SU-DHL-6 (cell line): ENCODE data around the gene MUC13.

Experiments
- H2AFZ ChIP-seq: fragments of 200-600 bp; sonication (generic); 2 replicates; pipeline ENCODE4 v1.6.1; 2014; ENCODE audit warnings: low read depth, mild to moderate bottlenecking, moderate library complexity, mixed read lengths, antibody characterized with exemption, low read length; ENCODE audit not compliant: severe bottlenecking
- H3F3A ChIP-seq: fragments of 200-600 bp; shearing (Covaris generic); 2 replicates; pipeline ENCODE4 v1.6.0; 2016; ENCODE audit warnings: antibody characterized with exemption, mild to moderate bottlenecking; ENCODE audit not compliant: insufficient read depth
- H3K27ac ChIP-seq: fragments of 200-600 bp; sonication (generic); 2 replicates; pipeline ENCODE4 v1.5.1; 2016; ENCODE audit warnings: low read depth, mild to moderate bottlenecking, low read length, moderate library complexity, mixed read lengths
- H3K27me3 ChIP-seq: fragments of 200-600 bp; sonication (generic), shearing (Covaris generic); 2 replicates; pipeline ENCODE4 v1.6.0; 2014; ENCODE audit warnings: mild to moderate bottlenecking, low read length
- H3K36me3 ChIP-seq: fragments of 200-600 bp; sonication (generic); 2 replicates; pipeline ENCODE4 v1.6.1; 2014; ENCODE audit warnings: mild to moderate bottlenecking, low read length, mixed read lengths
- H3K4me2 ChIP-seq: fragments of 300-600, 200-600 bp; shearing (Covaris generic), sonication (generic); 2 replicates; pipeline ENCODE4 v1.6.0; 2014; ENCODE audit warnings: low read length, low read depth, mild to moderate bottlenecking; ENCODE audit not compliant: poor library complexity, severe bottlenecking
- H3K4me3 ChIP-seq: fragments of 200-600 bp; sonication (generic); 2 replicates; pipeline ENCODE4 v1.5.1; 2014; ENCODE audit warnings: antibody characterized with exemption, low read length, mild to moderate bottlenecking, mixed read lengths; ENCODE audit not compliant: insufficient read depth, poor library complexity, severe bottlenecking
- H3K79me2 ChIP-seq: fragments of 200-600 bp; sonication (generic); 2 replicates; pipeline ENCODE4 v1.6.1; 2014; ENCODE audit warnings: mild to moderate bottlenecking, low read length, moderate library complexity; ENCODE audit not compliant: insufficient read depth
- H3K9ac ChIP-seq: fragments of 200-600 bp; sonication (generic); 2 replicates; pipeline ENCODE4 v1.7.0; 2014; ENCODE audit warnings: mild to moderate bottlenecking, low read length
- H3K9me2 ChIP-seq: fragments of 200-600 bp; sonication (generic); replicated peaks from 2 replicates; pipeline ENCODE4 v1.6.1; 2014; ENCODE audit warnings: low read length; ENCODE audit not compliant: insufficient read depth
- H3K9me3 ChIP-seq: fragments of 200-600 bp; sonication (generic); 2 replicates; pipeline ENCODE4 v1.6.1; 2014; ENCODE audit warnings: low read length, mixed read lengths; ENCODE audit not compliant: insufficient read depth
- H4K20me1 ChIP-seq: fragments of 200-600 bp; sonication (generic); 2 replicates; pipeline ENCODE4 v1.6.1; 2014; ENCODE audit warnings: low read depth, mild to moderate bottlenecking, antibody characterized with exemption, low read length, moderate library complexity, mixed read lengths
- CTCF ChIP-seq: fragments of 200-600 bp; sonication (generic); IDR thresholded peaks from one replicate; pipeline ENCODE4 v1.5.1; 2017; ENCODE audit warnings: antibody characterized with exemption, mild to moderate bottlenecking, low read length, moderate library complexity; ENCODE audit not compliant: insufficient read depth, poor library complexity, severe bottlenecking
- EZH2phosphoT487 ChIP-seq: fragments of 200-600 bp; sonication (generic), shearing (Covaris generic); conservative IDR thresholded peaks from 2 replicates; pipeline ENCODE4 v1.6.1; 2018; ENCODE audit warnings: mild to moderate bottlenecking, antibody characterized with exemption, low read length, moderate library complexity, mixed read lengths

Gene MUC13

DNA sequence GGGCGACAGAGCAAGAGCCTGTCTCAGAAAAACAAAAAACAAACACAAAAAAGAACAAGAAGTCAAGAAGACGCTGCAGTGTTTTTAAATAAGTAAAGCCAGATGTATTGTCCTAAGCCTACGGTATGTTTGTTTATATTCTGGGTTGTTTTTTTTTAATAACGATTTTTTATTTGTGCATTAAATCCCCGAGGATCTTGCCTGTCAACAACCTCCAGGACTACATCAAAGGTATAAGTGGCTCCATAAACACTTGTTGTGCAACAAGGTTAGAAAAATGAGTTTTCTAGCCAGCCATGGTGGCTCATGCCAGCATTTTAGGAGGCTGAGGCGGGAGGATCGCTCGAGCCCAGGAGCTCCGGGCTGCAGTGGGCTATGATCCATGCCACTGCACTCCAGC, 73.5 kb downstream of the MUC13 start:
- Histone ChIP-seq H3K9ac (no peak overlapping the region), H3K36me3 (no peaks in the 10 kb centered on the region), H3K4me3 (no peak overlapping the region), H3K9me2 (no peaks in the 10 kb centered on the region), H3F3A (no peaks in the 10 kb centered on the region), H3K79me2 (no peaks in the 10 kb centered on the region), H3K4me2 (no peak overlapping the region), H3K27me3 (no peaks in the 10 kb centered on the region), H4K20me1 (no peaks in the 10 kb centered on the region), H2AFZ (no peak overlapping the region), H3K9me3 (no peaks in the 10 kb centered on the region), H3K27ac (no peak overlapping the region)
- TF ChIP-seq CTCF (no peak), EZH2phosphoT487 (no peak)

- H3K4me3 ChIP-seq, result no peak overlapping the region
- no peaks in the 10 kb centered on the region for H4K20me1 ChIP-seq
- H3K27ac ChIP-seq, result no peak overlapping the region
- H3K9ac ChIP-seq, result no peak overlapping the region
- no peak overlapping the region for H3K4me2 ChIP-seq
- H3K27me3 ChIP-seq, result no peaks in the 10 kb centered on the region
- H3K79me2 ChIP-seq, result no peaks in the 10 kb centered on the region
- no peaks in the 10 kb centered on the region for H3F3A ChIP-seq
- H3K9me2 ChIP-seq, result no peaks in the 10 kb centered on the region
- no peaks in the 10 kb centered on the region for H3K9me3 ChIP-seq
- no peak overlapping the region for H2AFZ ChIP-seq
- no peaks in the 10 kb centered on the region for H3K36me3 ChIP-seq
- no peak for TF ChIP-seq EZH2phosphoT487
- no peak for TF ChIP-seq CTCF
Observed at GRCh38 chr3:124860599-124860998, 74.0 kb downstream of the MUC13 start.

DNA sequence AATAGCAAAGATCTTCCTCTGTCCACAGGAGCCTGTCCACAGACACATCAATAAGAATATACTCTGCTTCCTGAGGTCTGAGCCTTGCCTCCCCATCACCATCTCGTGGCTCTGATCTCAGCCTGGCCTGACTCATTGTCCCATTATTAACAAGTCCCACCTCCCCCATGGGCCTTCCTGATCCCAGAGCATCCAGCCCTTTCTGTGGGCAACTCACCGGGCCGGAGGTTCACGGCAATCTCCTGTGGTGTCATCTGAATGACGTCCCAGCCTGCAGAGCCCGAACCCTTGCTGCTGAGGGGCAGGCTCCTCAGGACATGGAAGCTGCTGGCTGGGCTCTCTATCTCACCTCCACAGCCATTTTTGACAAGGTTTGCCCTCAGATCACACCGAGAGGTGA, 75.5 kb downstream of the MUC13 start:
- Histone ChIP-seq H3K27me3 (no peaks in the 10 kb centered on the region), H3K4me3 (no peak overlapping the region), H2AFZ (no peak overlapping the region), H3K4me2 (no peak overlapping the region), H3K79me2 (no peaks in the 10 kb centered on the region), H3K9me2 (no peaks in the 10 kb centered on the region), H3K9me3 (no peaks in the 10 kb centered on the region), H3K27ac (no peak overlapping the region), H3K36me3 (no peaks in the 10 kb centered on the region), H3K9ac (no peak overlapping the region), H3F3A (no peaks in the 10 kb centered on the region), H4K20me1 (no peaks in the 10 kb centered on the region)
- TF ChIP-seq CTCF (no peak), EZH2phosphoT487 (no peak)

GRCh38 chr3:124858275-124858674, 76.3 kb downstream of the MUC13 start:
- no peak overlapping the region for H3K4me2 ChIP-seq
- H3K79me2 ChIP-seq, result no peaks in the 10 kb centered on the region

More at GRCh38 chr3:124858275-124858674, 76.3 kb downstream of the MUC13 start:
- Histone ChIP-seq H3K9me3 (no peaks in the 10 kb centered on the region), H3K9me2 (no peaks in the 10 kb centered on the region), H4K20me1 (no peaks in the 10 kb centered on the region), H3K9ac (no peak overlapping the region), H2AFZ (no peak overlapping the region), H3K27me3 (no peaks in the 10 kb centered on the region), H3F3A (no peaks in the 10 kb centered on the region), H3K4me3 (no peak overlapping the region), H3K27ac (no peak overlapping the region), H3K36me3 (no peaks in the 10 kb centered on the region)
- TF ChIP-seq EZH2phosphoT487 (no peak), CTCF (no peak)
